Measurements from ENCODE around the gene NRG3.

The NRG3 gene

DNA sequence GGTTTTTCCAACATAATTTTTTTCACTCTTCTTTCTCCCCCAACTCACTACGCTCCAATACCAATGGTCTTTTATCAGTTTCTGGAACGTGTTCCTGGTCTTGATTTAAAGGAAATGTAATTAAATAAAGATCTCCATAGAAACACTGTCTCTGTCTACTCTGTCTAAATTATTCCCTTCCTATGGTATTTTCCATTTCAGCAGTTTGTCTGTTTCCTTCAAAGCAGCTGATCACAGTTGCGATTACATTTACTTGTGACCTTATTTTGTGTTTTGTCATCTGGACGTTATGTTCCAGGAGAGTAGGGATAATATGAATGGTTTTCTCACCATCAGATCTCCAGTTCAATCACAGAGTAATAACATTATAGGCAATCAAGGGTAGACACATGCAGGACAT lies 359.2 kb downstream of the NRG3 start:
- no peak for DNase-seq

- no peak for DNase-seq
Observed at GRCh38 chr10:82236084-82236731, 361.2 kb downstream of the NRG3 start.

GRCh38 chr10:82238291-82238690 lies 363.3 kb downstream of the NRG3 start:
- DNase-seq: no peak

- no peak for DNase-seq
Observed at GRCh38 chr10:82240408-82240807, 365.4 kb downstream of the NRG3 start.

DNA sequence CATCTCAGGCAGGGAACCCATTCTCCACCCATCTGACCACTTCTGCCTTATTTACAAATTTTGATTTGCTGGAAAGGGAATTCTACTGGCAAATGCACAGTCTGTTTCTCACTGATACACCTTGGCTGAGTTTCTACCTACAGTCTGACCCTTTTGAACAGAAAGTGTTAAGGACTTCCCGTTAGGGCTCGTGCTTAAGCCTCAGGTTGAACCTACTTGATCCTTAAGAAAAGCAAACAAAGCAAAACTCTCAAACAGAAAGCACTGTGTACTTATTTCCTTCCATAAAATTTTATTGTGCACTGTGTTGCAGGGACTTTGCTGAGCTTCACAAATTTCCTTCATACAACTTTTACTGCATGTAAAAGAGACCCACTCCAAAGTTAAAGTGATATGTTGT lies 367.8 kb downstream of the NRG3 start:
- DNase-seq: no peak

- DNase-seq: no peak
Observed at GRCh38 chr10:82245157-82245556, 370.2 kb downstream of the NRG3 start.

DNA sequence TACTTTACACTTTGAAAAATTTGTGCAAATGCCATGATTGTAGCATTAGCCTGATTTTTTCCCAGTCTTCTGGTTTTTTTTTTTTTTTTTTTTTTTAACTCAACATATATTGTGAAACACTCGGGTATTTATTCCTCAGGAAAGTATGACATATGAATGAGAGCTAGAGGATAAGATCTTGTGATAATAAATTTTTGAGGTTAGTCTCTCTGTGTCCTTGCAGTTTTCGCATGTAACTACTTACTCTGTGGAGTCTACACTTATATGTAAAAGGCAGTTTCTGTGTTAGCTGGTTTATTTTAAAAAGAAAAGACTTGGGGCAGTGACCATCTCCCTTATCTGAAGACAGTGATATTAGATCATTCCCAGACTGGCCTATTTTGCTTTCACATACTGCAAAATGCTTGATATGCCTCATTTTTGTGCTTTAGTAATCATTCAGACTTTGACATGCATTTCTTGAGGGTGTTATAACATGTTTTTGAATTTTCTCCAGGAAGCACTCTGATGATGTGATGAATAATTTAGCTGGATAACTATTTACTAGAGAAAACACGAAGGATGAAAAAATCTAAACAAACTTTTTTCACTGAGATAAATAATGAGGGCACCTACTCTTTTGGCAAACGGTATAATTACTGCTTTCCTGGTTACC lies 371.0 kb downstream of the NRG3 start:
- DNase-seq: no peak

GRCh38 chr10:82249141-82249540 lies 374.1 kb downstream of the NRG3 start:
- DNase-seq: no peak

DNA sequence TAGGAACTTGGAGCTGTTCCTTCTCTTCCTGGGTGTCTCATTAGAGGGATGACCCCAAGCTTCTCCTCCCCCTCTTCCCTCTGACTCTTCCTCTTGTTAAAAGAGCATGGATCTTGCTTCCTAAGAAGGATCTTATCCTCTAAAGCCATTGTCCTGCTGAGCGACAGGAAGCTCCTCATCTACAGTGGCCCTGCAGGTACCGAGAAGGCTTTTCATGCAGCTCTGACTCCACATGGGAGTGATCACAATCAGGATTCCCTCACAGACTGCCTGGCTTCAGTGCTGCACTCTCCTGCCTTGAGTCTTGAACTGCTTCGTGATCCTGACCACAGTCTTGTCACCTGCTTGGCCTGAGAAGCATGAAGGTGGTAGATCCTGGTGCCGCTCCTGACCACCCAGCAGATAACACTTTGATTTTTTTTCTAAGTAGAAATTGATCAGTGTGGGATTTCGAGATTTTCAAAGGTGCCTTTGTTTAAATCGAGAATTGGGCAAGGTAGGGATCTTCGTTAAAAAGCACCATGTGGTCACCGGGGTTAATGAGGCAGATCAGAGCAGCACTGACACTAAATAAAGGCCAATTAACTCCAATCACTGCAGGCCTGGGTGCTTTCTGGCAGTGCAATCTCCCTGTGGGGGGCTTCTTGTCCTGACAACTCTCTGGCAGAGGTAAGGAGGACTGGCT lies 376.4 kb downstream of the NRG3 start:
- no peak for DNase-seq

- no peak for DNase-seq
Observed at GRCh38 chr10:82252081-82252480, 377.1 kb downstream of the NRG3 start.

GRCh38 chr10:82254237-82254636 lies 379.2 kb downstream of the NRG3 start:
- no peak for DNase-seq

DNA sequence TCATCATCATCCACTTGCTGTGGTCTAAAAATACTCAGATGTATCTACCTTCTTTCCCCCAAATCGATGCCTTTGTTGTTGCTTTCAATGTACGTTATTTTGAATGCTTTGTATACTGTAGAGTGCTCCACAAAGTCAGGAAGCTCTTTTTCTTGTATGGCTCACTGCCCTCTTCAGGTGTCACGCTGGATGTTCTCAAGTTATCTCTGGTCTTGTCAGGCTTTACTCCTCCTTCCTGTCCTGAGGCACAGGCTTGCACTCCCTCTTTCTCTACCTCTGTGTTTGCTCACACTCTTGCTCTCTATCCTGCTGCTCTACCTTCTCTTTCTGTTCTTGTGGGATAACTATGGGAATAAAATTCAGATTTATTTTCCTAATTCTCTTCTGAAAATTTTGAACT lies 381.3 kb downstream of the NRG3 start:
- DNase-seq: no peak

- DNase-seq: no peak
Observed at GRCh38 chr10:82266438-82266837, 391.4 kb downstream of the NRG3 start.

GRCh38 chr10:82267014-82267413 lies 392.0 kb downstream of the NRG3 start:
- no peak for DNase-seq

- no peak for DNase-seq
Observed at GRCh38 chr10:82267465-82267864, 392.5 kb downstream of the NRG3 start.

- no peak for DNase-seq
Observed at GRCh38 chr10:82267960-82268359, 393.0 kb downstream of the NRG3 start.

GRCh38 chr10:82277591-82277990 lies 402.6 kb downstream of the NRG3 start:
- DNase-seq: no peak

DNA sequence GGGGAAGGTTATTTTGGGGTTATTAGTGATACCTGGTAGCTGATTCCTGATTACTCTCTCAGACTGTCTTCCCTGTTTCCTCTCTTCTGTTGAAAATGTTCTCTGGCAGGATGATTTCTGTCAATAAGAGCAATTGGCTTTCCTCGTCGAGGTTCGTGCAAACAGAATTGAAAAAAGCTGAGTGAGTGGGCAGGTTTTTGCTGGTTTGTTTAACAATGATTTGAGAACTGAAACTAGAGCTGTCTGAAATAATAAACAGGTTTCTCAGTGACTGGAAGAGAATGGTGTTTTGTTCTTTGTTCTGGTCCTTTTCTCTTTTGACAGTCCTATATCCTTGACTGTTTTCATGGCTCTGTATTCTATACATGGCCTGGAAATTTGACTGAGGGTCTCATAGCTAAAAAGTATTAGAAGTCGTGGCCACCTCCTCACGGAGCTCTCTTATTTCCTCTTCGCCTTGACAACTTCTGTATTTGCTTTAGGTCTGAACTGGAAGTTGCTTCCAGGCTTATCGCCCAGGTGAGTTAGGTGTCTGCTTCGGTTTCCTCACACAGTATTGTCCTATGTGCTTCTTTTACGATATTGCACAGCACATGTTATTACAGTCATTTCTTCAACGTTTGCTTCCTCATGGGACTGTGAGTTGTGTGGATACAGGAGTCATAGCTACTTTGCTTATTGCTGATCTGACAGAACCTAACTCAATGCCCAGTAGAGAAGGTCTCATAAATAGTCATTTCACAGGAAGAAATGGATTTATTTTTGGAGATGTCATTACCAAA lies 403.6 kb downstream of the NRG3 start:
- no peak for DNase-seq

GRCh38 chr10:82282782-82283456 lies 407.9 kb downstream of the NRG3 start:
- DNase-seq: no peak

GRCh38 chr10:82284180-82284579 lies 409.2 kb downstream of the NRG3 start:
- DNase-seq: no peak

DNA sequence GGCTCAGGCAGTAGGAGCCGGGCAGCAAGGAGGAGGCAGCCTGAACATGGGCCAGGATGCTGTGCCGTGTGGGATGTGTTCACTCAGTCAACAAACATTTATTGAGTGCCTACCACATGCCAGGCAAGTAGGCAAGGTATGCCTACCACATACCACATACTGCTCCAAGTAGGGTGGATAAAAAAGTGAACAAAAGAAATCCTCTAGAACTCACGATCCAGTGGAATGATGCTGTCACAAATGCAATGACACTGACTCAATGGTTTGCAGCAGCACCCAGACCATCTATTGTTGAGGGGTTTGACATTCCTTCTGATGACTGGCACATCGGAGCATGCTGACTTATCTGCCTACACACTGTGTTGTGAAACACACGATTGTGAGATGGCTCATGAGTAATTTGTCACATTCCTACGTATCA lies 413.5 kb downstream of the NRG3 start:
- no peak for DNase-seq

GRCh38 chr10:82289945-82290344 lies 415.0 kb downstream of the NRG3 start:
- DNase-seq: no peak

GRCh38 chr10:82294874-82295378 lies 419.9 kb downstream of the NRG3 start:
- DNase-seq: no peak

All from stimulated activated CD4-positive, alpha-beta T cell treated with anti-CD3 and anti-CD28 coated beads, Interleukin-4, amount 100 ng/mL, for 1 hour (primary cell).